K562 (cell line): ENCODE results near the gene TBX6.

Source experiments
- ARHGAP35 ChIP-seq: fragments of 450-650 bp; IDR thresholded peaks from 2 replicates; pipeline ENCODE4 v1.6.1; 2018; ENCODE audit not compliant: partially characterized antibody
- EGR1 ChIP-seq: fragments of 450-650 bp; conservative IDR thresholded peaks from 2 replicates; pipeline ENCODE4 v1.6.1; 2017; ENCODE audit warnings: mild to moderate bottlenecking
- FOS ChIP-seq: IDR thresholded peaks from 3 replicates; pipeline ENCODE4 v1.6.1; 2011; ENCODE audit not compliant: insufficient read length; ENCODE audit errors: extremely low read depth
- FOXA1 ChIP-seq: fragments of 450-650 bp; IDR thresholded peaks from 2 replicates; pipeline ENCODE4 v1.6.1; 2016; ENCODE audit warnings: mild to moderate bottlenecking, borderline replicate concordance
- KLF13 ChIP-seq: fragments of 450-650 bp; IDR thresholded peaks from 2 replicates; pipeline ENCODE4 v1.6.1; 2016; ENCODE audit warnings: missing genetic modification characterization, low read depth, mild to moderate bottlenecking, missing compliant biosample characterization, moderate library complexity, borderline replicate concordance
- POLR2AphosphoS5 ChIP-seq: IDR thresholded peaks from 2 replicates; pipeline ENCODE4 v1.6.1; 2011; ENCODE audit warnings: mild to moderate bottlenecking, low read depth, low read length, moderate library complexity; ENCODE audit not compliant: control insufficient read depth, insufficient read depth
- RFX5 ChIP-seq: IDR thresholded peaks from 2 replicates; pipeline ENCODE4 v1.6.1; 2011; ENCODE audit warnings: low read depth, mild to moderate bottlenecking, improper control_type of control experiment, low read length
- ZNF79 ChIP-seq: fragments of 250-450 bp; sonication (Bioruptor Pico); IDR thresholded peaks from 2 replicates; pipeline ENCODE4 v1.4.0; 2020; ENCODE audit warnings: low read depth, mild to moderate bottlenecking, moderate library complexity
- TF ChIP-seq, protein P1 (sequence below): fragments of 250-450 bp; sonication (Bioruptor Pico); IDR thresholded peaks from 2 replicates; pipeline ENCODE4 v1.4.0; 2020; ENCODE audit warnings: mild to moderate bottlenecking
- TF ChIP-seq, protein P2 (sequence below), 3 experiments: IDR thresholded peaks in 2 of 3; conservative IDR thresholded peaks in 1 of 3; 2 replicates each; pipeline ENCODE4 v1.5.1; 2011 to 2012; ENCODE audit warnings: low read length in 3 of 3, mild to moderate bottlenecking in 3 of 3, control low read depth in 2 of 3, improper control_type of control experiment in 1 of 3, inconsistent platforms in 1 of 3, low read depth in 1 of 3, mixed read lengths in 1 of 3, moderate library complexity in 1 of 3; ENCODE audit not compliant: insufficient read depth in 2 of 3

DNA sequence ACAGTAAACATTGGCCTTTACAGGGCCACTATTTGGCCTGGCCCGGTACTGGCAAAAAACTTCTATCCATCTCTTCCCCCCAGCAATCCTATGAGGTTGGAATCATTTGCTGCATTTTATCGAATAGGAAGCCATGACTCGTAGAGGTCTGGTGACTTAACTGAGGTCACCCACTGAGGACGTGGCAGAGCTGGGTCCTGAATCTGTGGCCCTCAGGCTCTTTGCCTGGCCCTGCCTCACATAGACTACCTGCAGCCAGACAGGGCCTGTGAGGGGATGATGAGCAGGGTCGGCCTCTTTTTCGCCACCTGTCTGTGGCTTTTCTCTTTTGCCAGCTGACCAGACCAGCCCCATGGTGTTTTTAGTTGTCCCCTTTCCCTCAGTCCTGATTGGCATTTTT lies 14.1 kb downstream of the TBX6 start:
- TF ChIP-seq RFX5 (no peak), POLR2AphosphoS5 (no peak), FOS (no peak), KLF13 (tag) (no peak), FOXA1 (no peak), ARHGAP35 (no peak), EGR1 (no peak), ZNF79 (CRISPR knock-in tag) (no peak)
- TF ChIP-seq, protein P1, sequence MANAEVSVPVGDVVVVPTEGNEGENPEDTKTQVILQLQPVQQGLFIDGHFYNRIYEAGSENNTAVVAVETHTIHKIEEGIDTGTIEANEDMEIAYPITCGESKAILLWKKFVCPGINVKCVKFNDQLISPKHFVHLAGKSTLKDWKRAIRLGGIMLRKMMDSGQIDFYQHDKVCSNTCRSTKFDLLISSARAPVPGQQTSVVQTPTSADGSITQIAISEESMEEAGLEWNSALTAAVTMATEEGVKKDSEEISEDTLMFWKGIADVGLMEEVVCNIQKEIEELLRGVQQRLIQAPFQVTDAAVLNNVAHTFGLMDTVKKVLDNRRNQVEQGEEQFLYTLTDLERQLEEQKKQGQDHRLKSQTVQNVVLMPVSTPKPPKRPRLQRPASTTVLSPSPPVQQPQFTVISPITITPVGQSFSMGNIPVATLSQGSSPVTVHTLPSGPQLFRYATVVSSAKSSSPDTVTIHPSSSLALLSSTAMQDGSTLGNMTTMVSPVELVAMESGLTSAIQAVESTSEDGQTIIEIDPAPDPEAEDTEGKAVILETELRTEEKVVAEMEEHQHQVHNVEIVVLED = no peak
- TF ChIP-seq, protein P2, sequence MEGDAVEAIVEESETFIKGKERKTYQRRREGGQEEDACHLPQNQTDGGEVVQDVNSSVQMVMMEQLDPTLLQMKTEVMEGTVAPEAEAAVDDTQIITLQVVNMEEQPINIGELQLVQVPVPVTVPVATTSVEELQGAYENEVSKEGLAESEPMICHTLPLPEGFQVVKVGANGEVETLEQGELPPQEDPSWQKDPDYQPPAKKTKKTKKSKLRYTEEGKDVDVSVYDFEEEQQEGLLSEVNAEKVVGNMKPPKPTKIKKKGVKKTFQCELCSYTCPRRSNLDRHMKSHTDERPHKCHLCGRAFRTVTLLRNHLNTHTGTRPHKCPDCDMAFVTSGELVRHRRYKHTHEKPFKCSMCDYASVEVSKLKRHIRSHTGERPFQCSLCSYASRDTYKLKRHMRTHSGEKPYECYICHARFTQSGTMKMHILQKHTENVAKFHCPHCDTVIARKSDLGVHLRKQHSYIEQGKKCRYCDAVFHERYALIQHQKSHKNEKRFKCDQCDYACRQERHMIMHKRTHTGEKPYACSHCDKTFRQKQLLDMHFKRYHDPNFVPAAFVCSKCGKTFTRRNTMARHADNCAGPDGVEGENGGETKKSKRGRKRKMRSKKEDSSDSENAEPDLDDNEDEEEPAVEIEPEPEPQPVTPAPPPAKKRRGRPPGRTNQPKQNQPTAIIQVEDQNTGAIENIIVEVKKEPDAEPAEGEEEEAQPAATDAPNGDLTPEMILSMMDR (IDR thresholded peaks at IDR 0.05 in 2 of 3, conservative IDR thresholded peaks at IDR 0.05 in 1 of 3; ENCODE audit: insufficient read depth in 2 of 3, low read depth in 1 of 3, low read length in 3 of 3) = no peak
